SH-SY5Y (cell line): ENCODE measurements around the gene EMX2.

Source experiments
- GATA2 ChIP-seq: IDR thresholded peaks from 2 replicates; pipeline ENCODE4 v1.6.1; 2011; ENCODE audit warnings: mild to moderate bottlenecking, low read depth, low read length
- GATA3 ChIP-seq: IDR thresholded peaks from 2 replicates; pipeline ENCODE4 v1.6.1; 2011; ENCODE audit warnings: low read depth, mild to moderate bottlenecking, low read length, moderate library complexity

- no peak for TF ChIP-seq GATA3
- TF ChIP-seq GATA2 = no peak
These were observed 1.1 kb upstream of the EMX2 start for GRCh38 chr10:117541405-117541908.
